HG02938 (cell line): Measurements from ENCODE around the gene ONECUT3.
"Not testable (repeated sequence)": the region's sequence is repeated elsewhere in the genome, so short reads cannot be mapped to it uniquely, and the experiment has no call there.

Source experiments
- ATAC-seq: cut with Tn5 transposase; IDR thresholded peaks from one replicate; pipeline ENCODE4 v1.9.1; 2021; ENCODE audit warnings: mild to moderate bottlenecking, moderate library complexity; ENCODE audit not compliant: unreplicated experiment

The ONECUT3 gene

DNA sequence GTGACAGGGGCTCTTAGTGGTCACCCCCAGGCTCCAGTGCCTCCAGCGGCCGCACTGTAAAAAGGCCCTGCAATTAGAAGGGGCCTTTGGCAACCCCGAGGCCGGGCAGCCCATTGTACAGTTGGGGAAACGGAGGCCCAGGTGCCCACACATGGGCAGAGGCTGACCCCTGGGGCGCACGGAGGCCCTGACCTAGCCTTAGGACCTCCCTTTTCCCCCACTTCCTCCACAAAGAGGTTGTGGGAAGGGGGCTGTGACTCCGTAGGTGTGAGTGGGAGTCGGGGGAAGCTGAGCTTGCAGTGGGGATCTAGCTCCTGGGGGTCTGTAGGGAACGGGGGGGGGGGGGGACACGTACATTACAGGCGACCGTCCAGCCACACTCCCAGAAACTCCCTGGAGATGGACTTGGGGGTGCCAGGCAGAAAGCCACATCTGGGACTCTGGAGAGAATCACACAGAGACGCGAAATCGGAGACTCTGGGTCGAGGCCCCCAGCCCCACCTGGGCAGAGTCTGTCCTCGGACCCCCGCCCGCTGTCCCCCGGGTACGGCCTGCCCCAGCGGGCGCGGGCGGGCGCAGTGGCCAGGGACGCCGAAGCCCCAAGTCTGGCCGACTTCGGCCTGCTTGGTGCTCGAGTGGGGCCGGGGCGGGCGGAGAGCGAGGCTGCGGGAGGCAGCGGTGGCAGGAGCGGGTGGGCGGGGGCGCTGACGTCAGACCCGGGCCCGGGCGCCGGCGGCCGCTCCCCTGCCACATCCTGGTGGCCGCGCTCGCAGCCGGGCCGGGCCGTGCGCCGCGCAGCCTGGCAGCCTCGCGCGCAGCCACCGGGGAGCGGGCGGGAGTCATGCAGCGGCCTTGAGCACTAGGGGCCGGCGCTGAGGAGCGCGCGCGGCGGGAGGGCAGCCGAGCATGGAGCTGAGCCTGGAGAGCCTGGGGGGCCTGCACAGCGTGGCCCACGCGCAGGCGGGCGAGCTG is at the start of gene ONECUT3:
Gene ONECUT3 (plus strand): TSS at position 750 of the 972 bp plus-strand sequence. CDS start 157 bp downstream, at position 907.
- no peak for ATAC-seq

GRCh38 chr19:1704339-1704738 is 49.0 kb upstream of the ONECUT3 start:
- ATAC-seq = no peak

GRCh38 chr19:1705367-1705766 is 47.9 kb upstream of the ONECUT3 start:
- ATAC-seq = no peak

- not testable (repeated sequence) for ATAC-seq
These were observed 46.7 kb upstream of the ONECUT3 start for GRCh38 chr19:1706646-1707045.

DNA sequence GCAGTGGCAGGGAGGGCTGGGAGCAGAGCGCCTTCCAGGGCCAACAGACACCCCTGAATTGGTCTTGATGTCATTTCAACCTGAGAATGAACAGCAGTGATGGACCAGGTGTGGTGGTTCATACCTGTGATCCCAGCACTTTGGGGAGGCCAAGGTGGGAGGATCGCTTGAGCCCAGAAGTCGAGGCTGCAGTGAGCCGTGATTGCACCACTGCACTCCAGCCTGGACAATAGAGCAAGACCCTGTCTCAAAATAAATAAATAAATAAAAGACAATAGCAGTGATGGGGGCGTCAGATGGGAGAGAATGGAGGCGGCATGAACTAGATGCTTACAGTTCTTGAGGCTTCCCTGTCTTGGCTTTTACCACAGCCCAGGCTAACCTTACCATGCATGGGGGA is 46.1 kb upstream of the ONECUT3 start:
- no peak for ATAC-seq

GRCh38 chr19:1713170-1713569 is 40.1 kb upstream of the ONECUT3 start:
- ATAC-seq = no peak

GRCh38 chr19:1715540-1715939 is 37.8 kb upstream of the ONECUT3 start:
- ATAC-seq = no peak

DNA sequence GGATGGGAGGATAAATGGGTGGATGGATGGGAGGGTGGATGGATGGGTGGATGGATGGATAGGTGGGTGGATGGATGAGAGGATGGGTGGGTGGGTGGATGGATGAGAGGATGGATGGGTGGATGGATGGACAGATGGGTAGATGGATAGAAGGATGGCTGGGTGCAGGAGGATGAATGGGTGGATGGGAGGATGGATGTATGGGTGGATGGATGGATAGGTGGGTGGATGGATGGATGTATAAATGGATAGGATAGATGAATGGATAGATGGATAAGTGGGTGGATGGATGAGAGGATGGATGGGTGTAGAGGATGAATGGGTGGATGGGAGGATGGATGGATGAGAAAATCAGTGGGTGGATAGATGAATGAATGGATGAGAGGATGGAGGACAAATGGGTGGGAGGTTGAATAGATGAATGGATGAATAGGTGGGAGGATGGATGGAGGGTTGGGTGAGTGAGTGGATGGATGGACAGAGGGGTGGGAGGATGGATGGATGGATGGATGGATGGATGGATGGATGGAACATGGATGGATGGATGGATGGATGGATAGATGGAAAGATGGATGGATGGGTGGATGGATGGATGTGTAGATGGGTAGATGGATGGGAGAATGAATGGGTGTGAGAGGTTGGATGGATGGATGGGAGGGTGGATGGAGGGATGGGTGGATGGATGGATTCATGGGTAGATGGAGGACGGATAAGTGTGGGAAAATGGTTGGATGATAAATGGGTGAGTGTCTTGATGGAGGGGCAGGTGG is 35.9 kb upstream of the ONECUT3 start:
- no peak for ATAC-seq

GRCh38 chr19:1717970-1718264 is 35.4 kb upstream of the ONECUT3 start:
- ATAC-seq = no peak

GRCh38 chr19:1718420-1719291 is 34.6 kb upstream of the ONECUT3 start:
- ATAC-seq = no peak

GRCh38 chr19:1719519-1719918 is 33.8 kb upstream of the ONECUT3 start:
- ATAC-seq = no peak

GRCh38 chr19:1720237-1720636 is 33.1 kb upstream of the ONECUT3 start:
- ATAC-seq = no peak

- ATAC-seq = no peak
These were observed 27.9 kb upstream of the ONECUT3 start for GRCh38 chr19:1725100-1726064.

- ATAC-seq = no peak
These were observed 24.3 kb upstream of the ONECUT3 start for GRCh38 chr19:1728816-1729567.

- ATAC-seq = no peak
These were observed 23.8 kb upstream of the ONECUT3 start for GRCh38 chr19:1729568-1729925.

- ATAC-seq = no peak
These were observed 23.1 kb upstream of the ONECUT3 start for GRCh38 chr19:1730157-1730556.

DNA sequence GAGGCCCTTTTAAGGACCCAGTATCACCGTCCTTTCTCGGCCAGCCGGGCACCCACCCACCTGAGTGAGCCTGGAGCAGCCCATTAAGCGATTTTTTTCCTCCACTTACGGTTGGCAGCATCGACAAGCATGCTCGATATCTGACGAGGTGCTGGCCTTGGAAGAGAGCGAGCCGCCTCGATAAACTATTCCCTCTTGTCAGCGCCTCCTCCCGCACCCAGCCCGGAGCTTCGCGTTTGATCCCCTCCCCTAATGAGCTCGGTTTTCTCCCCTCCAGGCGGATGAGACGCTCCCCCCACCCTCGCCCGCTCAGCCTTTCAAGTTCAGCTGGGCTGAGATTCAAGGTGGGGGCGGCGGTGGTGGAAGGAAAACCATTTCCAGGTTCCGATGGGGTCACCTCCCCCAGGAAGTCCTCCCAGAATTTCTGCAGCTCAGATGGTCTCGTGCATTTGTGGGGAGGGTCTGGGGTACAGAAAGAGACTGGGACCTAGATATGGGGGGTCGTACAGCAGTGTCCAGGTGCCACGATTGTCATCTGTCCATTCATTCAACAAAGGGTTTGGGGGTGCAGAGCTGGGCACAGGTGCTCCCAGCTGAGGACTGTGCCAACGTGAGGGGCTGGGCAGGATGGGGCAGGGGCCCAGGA is 18.9 kb upstream of the ONECUT3 start:
- ATAC-seq = no peak

GRCh38 chr19:1736280-1736679 is 17.0 kb upstream of the ONECUT3 start:
- no peak for ATAC-seq

- ATAC-seq = no peak
These were observed 16.4 kb upstream of the ONECUT3 start for GRCh38 chr19:1736927-1737326.
